Transverse colon (tissue), 4 donors: ENCODE data around the gene FOXL1. TPM values are rescaled to one million over a fixed set of nuclear protein-coding genes. Genes with fewer than 3 reads are reported as not detected.

ENCODE experiments used
- DNase-seq: peaks from one replicate; pipeline ENCODE4 v3.0.0-alpha.2; 2019
- H3K27ac ChIP-seq, 4 donors: fragments of 200-600 bp; sonication (generic); 2 replicates each; pipeline ENCODE4 v1.5.1; 2016 to 2018; ENCODE audit warnings: inconsistent platforms in 4 of 4
- H3K27me3 ChIP-seq: fragments of 200-600 bp; sonication (generic); 2 replicates; pipeline ENCODE4 v1.5.1; 2017; ENCODE audit warnings: inconsistent platforms
- H3K36me3 ChIP-seq, 4 donors: fragments of 200-600 bp; sonication (generic); 2 replicates each; pipeline ENCODE4 v1.5.1; 2017 to 2019; ENCODE audit warnings: inconsistent platforms in 4 of 4
- H3K4me1 ChIP-seq, 4 donors: fragments of 200-600 bp; sonication (generic); 2 replicates each; pipeline ENCODE4 v1.5.1; 2017 to 2020; ENCODE audit warnings: inconsistent platforms in 4 of 4
- H3K4me3 ChIP-seq, 4 donors: fragments of 200-600 bp; sonication (generic); 1 replicate in 1 of 4; 2 replicates in 3 of 4; pipeline versions ENCODE4 v1.5.1 to v1.6.1; 2017 to 2019; ENCODE audit warnings: inconsistent platforms in 4 of 4
- H3K9me3 ChIP-seq, 2 donors: fragments of 200-600 bp; sonication (generic); 2 replicates each; pipeline ENCODE4 v1.5.1; 2017 to 2019; ENCODE audit warnings: inconsistent platforms in 2 of 2
- EP300 ChIP-seq: sonication (generic); formaldehyde crosslinking; IDR thresholded peaks from one replicate; pipeline ENCODE4 v1.6.1; 2017; ENCODE audit warnings: antibody characterized with exemption, low read depth
- POLR2A ChIP-seq: fragments of 450-650 bp; IDR thresholded peaks from one replicate; pipeline ENCODE4 v1.6.1; 2016; ENCODE audit warnings: antibody characterized with exemption, mild to moderate bottlenecking, moderate library complexity
- POLR2AphosphoS5 ChIP-seq, 3 donors: sonication (generic); formaldehyde crosslinking; IDR thresholded peaks; one replicate each; pipeline ENCODE4 v1.6.1; 2016; ENCODE audit warnings: antibody characterized with exemption in 3 of 3
- WGBS, 2 donors: methylation state at CpG; one replicate each; pipeline ENCODE4 v1.1.5; 2018; ENCODE audit warnings: low coverage in 1 of 2; 5-methylcytosine and 5-hydroxymethylcytosine counted together
- in situ Hi-C, 4 donors: fragments of 200-750 bp; cut with MboI; loops; one replicate each; pipeline versions ENCODE4 v1.15.0 to v1.15.1; 2017; ENCODE audit warnings: low sequenced_read_pairs in 3 of 4, low pct_ligation_motif_present in 1 of 4, low pct_unique_long_range_greater_than_20kb in 1 of 4
- intact Hi-C: fragments of 100-400 bp; cut with DNase I; formaldehyde crosslinking; loops from one replicate; pipeline ENCODE4 v1.15.1; 2023; ENCODE audit warnings: low total_unique reads
- total RNA-seq, 4 donors: library from RNA; depleted of rRNA; stranded (reverse); fragments of >200 nt; gene quantifications; one replicate each; pipeline ENCODE4 v1.1.0, GENCODE V29; 2016
- TF ChIP-seq, protein P1 (sequence below), 5 experiments: fragments of 200-600 bp in 3 of 5; fragments of 450-650 bp in 2 of 5; sonication (generic) in 3 of 5; IDR thresholded peaks; 1 replicate in 2 of 5; 2 replicates in 3 of 5; pipeline ENCODE4 v1.5.1; 2016 to 2017; ENCODE audit warnings: antibody characterized with exemption in 5 of 5, inconsistent platforms in 3 of 5, mild to moderate bottlenecking in 2 of 5, moderate library complexity in 1 of 5

FOXL1 gene
- total RNA-seq, 4 donors from 2014 or later = 0.75 to 2.1 (median 1.3) TPM

GRCh38 chr16:86569701-86570447, 8.5 kb upstream of the FOXL1 start:
- Histone ChIP-seq H3K9me3 (no peaks in the 10 kb centered on the region), H3K4me1 (peaks cover 0 to 10% (median 5%) of the 10 kb centered on the region in 4 donors), H3K4me3 (no peak overlapping the region), H3K36me3 (no peaks in the 10 kb centered on the region), H3K27ac (no peak overlapping the region), H3K27me3 (peaks cover 100% of the 10 kb centered on the region)
- in situ Hi-C loops = loop anchor here (5.0 to 25.0 kb wide), 6 partner anchors 485 to 717 kb away; no protein-coding TSS in a partner anchor
- intact Hi-C loops = loop anchor here (5.0 kb wide), 1 partner anchor 502 kb away; no protein-coding TSS in a partner anchor
- 12 to 36% methylated on average over 8 to 13 of the region's 13 CpGs for WGBS, 2 donors
- no peak for TF ChIP-seq POLR2AphosphoS5 (IDR thresholded peaks at IDR 0.05)
- TF ChIP-seq, protein P1, sequence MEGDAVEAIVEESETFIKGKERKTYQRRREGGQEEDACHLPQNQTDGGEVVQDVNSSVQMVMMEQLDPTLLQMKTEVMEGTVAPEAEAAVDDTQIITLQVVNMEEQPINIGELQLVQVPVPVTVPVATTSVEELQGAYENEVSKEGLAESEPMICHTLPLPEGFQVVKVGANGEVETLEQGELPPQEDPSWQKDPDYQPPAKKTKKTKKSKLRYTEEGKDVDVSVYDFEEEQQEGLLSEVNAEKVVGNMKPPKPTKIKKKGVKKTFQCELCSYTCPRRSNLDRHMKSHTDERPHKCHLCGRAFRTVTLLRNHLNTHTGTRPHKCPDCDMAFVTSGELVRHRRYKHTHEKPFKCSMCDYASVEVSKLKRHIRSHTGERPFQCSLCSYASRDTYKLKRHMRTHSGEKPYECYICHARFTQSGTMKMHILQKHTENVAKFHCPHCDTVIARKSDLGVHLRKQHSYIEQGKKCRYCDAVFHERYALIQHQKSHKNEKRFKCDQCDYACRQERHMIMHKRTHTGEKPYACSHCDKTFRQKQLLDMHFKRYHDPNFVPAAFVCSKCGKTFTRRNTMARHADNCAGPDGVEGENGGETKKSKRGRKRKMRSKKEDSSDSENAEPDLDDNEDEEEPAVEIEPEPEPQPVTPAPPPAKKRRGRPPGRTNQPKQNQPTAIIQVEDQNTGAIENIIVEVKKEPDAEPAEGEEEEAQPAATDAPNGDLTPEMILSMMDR (IDR thresholded peaks at IDR 0.05) = no peak
- no peak for TF ChIP-seq POLR2A
- TF ChIP-seq EP300 = no peak
- DNase-seq = no peak

- intact Hi-C loops = no loop called here
Measured at GRCh38 chr16:86570558-86571529, 7.5 kb upstream of the FOXL1 start.

GRCh38 chr16:86571530-86571915, 6.8 kb upstream of the FOXL1 start:
- no peaks in the 10 kb centered on the region for H3K36me3 ChIP-seq
- TF ChIP-seq, protein P1 (IDR thresholded peaks at IDR 0.05) = no peak
- no peak for TF ChIP-seq EP300
- no peak for TF ChIP-seq POLR2A
- WGBS, 2 donors = 62% methylated on average over 9 of the region's 10 CpGs; no CpG with 5 or more reads in 1 of the 2 donors
- in situ Hi-C loops (loop anchor here in 1 of 4 donors (25.0 kb wide), 1 partner anchor 716 kb away; no protein-coding TSS in a partner anchor), intact Hi-C loops (no loop called here)
- DNase-seq = no peak
- H3K4me1 ChIP-seq = peaks cover 0 to 16% (median 8%) of the 10 kb centered on the region in 4 donors
- H3K27ac ChIP-seq = no peak overlapping the region
- H3K4me3 ChIP-seq = no peak overlapping the region
- peaks cover 100% of the 10 kb centered on the region for H3K27me3 ChIP-seq
- no peaks in the 10 kb centered on the region for H3K9me3 ChIP-seq

More at GRCh38 chr16:86570558-86571529, 7.5 kb upstream of the FOXL1 start:
- H3K4me3 ChIP-seq = no peak overlapping the region
- no peak for TF ChIP-seq POLR2A
- DNase-seq = no peak
- in situ Hi-C loops = loop anchor here in 1 of 4 donors (25.0 kb wide), 1 partner anchor 716 kb away; no protein-coding TSS in a partner anchor
- 66 to 68% methylated on average over 5 to 28 of the region's 28 CpGs for WGBS, 2 donors
- no peaks in the 10 kb centered on the region for H3K36me3 ChIP-seq
- H3K27ac ChIP-seq = no peak overlapping the region
- no peaks in the 10 kb centered on the region for H3K9me3 ChIP-seq
- peaks cover 100% of the 10 kb centered on the region for H3K27me3 ChIP-seq
- H3K4me1 ChIP-seq = peaks cover 0 to 16% (median 7%) of the 10 kb centered on the region in 4 donors

GRCh38 chr16:86572041-86572521, 6.3 kb upstream of the FOXL1 start:
- Histone ChIP-seq H3K9me3 (no peaks in the 10 kb centered on the region), H3K27ac (no peak overlapping the region), H3K27me3 (peaks cover 100% of the 10 kb centered on the region), H3K4me1 (peaks cover 0 to 15% (median 7%) of the 10 kb centered on the region in 4 donors), H3K4me3 (no peak overlapping the region), H3K36me3 (no peaks in the 10 kb centered on the region)
- in situ Hi-C loops (loop anchor here in 1 of 4 donors (25.0 kb wide), 1 partner anchor 715 kb away; no protein-coding TSS in a partner anchor), intact Hi-C loops (no loop called here)
- WGBS, 2 donors = 73% methylated on average over 12 of the region's 12 CpGs; no CpG with 5 or more reads in 1 of the 2 donors
- no peak for DNase-seq
- TF ChIP-seq POLR2A (no peak), POLR2AphosphoS5 (IDR thresholded peaks at IDR 0.05) (no peak), EP300 (no peak)
- TF ChIP-seq, protein P1 (IDR thresholded peaks at IDR 0.05) = no peak
